Colonic mucosa (tissue), 4 donors: ENCODE data around the gene SACS. TPM values are rescaled to one million over a fixed set of nuclear protein-coding genes. Genes with fewer than 3 reads are reported as not detected.

Experiments
- DNase-seq: peaks from one replicate; pipeline ENCODE4 v3.0.0-alpha.2; 2020
- H3K27ac ChIP-seq: fragments of 200-600 bp; one replicate; pipeline ENCODE4 v1.8.0; 2021
- H3K27me3 ChIP-seq: fragments of 200-600 bp; one replicate; pipeline ENCODE4 v1.8.0; 2021
- H3K36me3 ChIP-seq: fragments of 200-600 bp; one replicate; pipeline ENCODE4 v1.8.0; 2021
- H3K4me1 ChIP-seq: fragments of 200-600 bp; one replicate; pipeline ENCODE4 v1.8.0; 2021; ENCODE audit warnings: mild to moderate bottlenecking
- H3K4me3 ChIP-seq: fragments of 200-600 bp; one replicate; pipeline ENCODE4 v1.8.0; 2021
- H3K9ac ChIP-seq, 2 donors: one replicate each; pipeline ENCODE4 v1.7.0; 2013; ENCODE audit warnings: control low read depth in 2 of 2, low read depth in 2 of 2, low read length in 2 of 2
- H3K9me3 ChIP-seq: fragments of 200-600 bp; one replicate; pipeline ENCODE4 v1.8.0; 2021
- CTCF ChIP-seq: fragments of 200-600 bp; IDR thresholded peaks from one replicate; pipeline ENCODE4 v1.8.0; 2022; ENCODE audit warnings: antibody characterized with exemption, mild to moderate bottlenecking
- intact Hi-C: fragments of 100-400 bp; cut with DNase I; formaldehyde crosslinking; loops from one replicate; pipeline ENCODE4 v1.14.1; 2022
- total RNA-seq, 2 donors: library from RNA; stranded (reverse); fragmentation: NEBNext Ultra II Directional in 1 of 2; extraction: Animal tissue kit (Norgen Biotek cat#: 25700) in 1 of 2; gene quantifications; one replicate each; pipeline ENCODE4 v1.2.1, GENCODE V29; 2021
- donor health status: healthy.
- donor health status: DM: no; HTN: no; CAD: no.
- donor health status: DM: no; HTN: no; CAD: no.

SACS gene
- total RNA-seq, 2 donors from 2014 or later: 4.9 to 5.4 TPM

- no peaks in the 10 kb centered on the region for H3K27me3 ChIP-seq
- H3K4me1 ChIP-seq: no peaks in the 10 kb centered on the region
- no peak for DNase-seq
- no peak overlapping the region for H3K4me3 ChIP-seq
- no peak overlapping the region for H3K9ac ChIP-seq
- intact Hi-C loops: no loop called here
- H3K36me3 ChIP-seq: no peaks in the 10 kb centered on the region
- no peaks in the 10 kb centered on the region for H3K9me3 ChIP-seq
- no peak overlapping the region for H3K27ac ChIP-seq
- no peak for TF ChIP-seq CTCF
These were observed 144.5 kb downstream of the SACS start for GRCh38 chr13:23288995-23289394.

DNA sequence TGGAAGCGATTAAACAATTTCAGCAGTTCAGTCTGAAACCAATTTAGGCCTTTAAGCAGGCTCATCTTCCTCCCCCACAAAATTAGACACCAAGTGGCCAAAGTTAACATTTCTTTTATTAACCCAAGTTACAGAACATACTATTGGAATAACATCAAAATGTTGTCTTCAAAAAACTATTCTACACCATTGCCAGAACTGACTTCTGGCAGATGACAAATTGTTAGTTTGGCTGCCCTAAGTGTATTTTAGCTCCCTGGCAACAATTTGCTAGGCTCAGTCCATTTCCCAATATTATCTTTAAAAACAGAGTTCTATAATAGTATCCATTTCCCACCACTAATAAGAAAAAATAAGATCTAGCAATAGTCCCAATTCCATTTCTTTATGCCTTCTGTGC is 144.9 kb downstream of the SACS start:
- H3K4me3 ChIP-seq: no peak overlapping the region
- no peak for TF ChIP-seq CTCF
- H3K9ac ChIP-seq: no peak overlapping the region
- no peaks in the 10 kb centered on the region for H3K27me3 ChIP-seq
- no peaks in the 10 kb centered on the region for H3K36me3 ChIP-seq
- H3K9me3 ChIP-seq: no peaks in the 10 kb centered on the region
- intact Hi-C loops: no loop called here
- DNase-seq: no peak
- H3K27ac ChIP-seq: no peak overlapping the region
- no peaks in the 10 kb centered on the region for H3K4me1 ChIP-seq

GRCh38 chr13:23279321-23279720 is 154.2 kb downstream of the SACS start:
- Histone ChIP-seq H3K36me3 (no peaks in the 10 kb centered on the region), H3K9me3 (no peaks in the 10 kb centered on the region), H3K9ac (no peak overlapping the region), H3K4me1 (no peaks in the 10 kb centered on the region), H3K27me3 (no peaks in the 10 kb centered on the region), H3K27ac (no peak overlapping the region), H3K4me3 (no peak overlapping the region)
- intact Hi-C loops: no loop called here
- DNase-seq: no peak
- TF ChIP-seq CTCF: no peak

Other genes starting within 250 kb of the SACS start
- gene TNFRSF19, start 136.7 kb upstream of the SACS start, total RNA-seq: under 1 TPM; 0.82 to 0.90 TPM